ENCODE measurements around the gene HMGXB4.

HMGXB4 gene

GRCh38 chr22:35326854-35327562 lies 69.7 kb downstream of the HMGXB4 start:
- TF ChIP-seq CTCF (IDR thresholded peaks at IDR 0.05; ENCODE audit: low read depth, low read length, missing control alignments): no peak
- no peak overlapping the region for H3K4me3 ChIP-seq (ENCODE audit: low read depth, low read length)
- no peak for DNase-seq (ENCODE audit: low read depth)

GRCh38 chr22:35327690-35328471 lies 70.6 kb downstream of the HMGXB4 start:
- TF ChIP-seq CTCF (IDR thresholded peaks at IDR 0.05; ENCODE audit: low read depth, low read length, missing control alignments): no peak
- no peak for DNase-seq (ENCODE audit: low read depth)
- no peak overlapping the region for H3K4me3 ChIP-seq (ENCODE audit: low read depth, low read length)

GRCh38 chr22:35328472-35328885 lies 71.2 kb downstream of the HMGXB4 start:
- DNase-seq (ENCODE audit: low read depth): no peak
- no peak for TF ChIP-seq CTCF (IDR thresholded peaks at IDR 0.05; ENCODE audit: low read depth, low read length, missing control alignments)

GRCh38 chr22:35329114-35329847 lies 72.0 kb downstream of the HMGXB4 start:
- no peak overlapping the region for H3K4me3 ChIP-seq (ENCODE audit: low read depth, low read length)
- TF ChIP-seq CTCF (IDR thresholded peaks at IDR 0.05; ENCODE audit: low read depth, low read length, missing control alignments): no peak
- DNase-seq (ENCODE audit: low read depth): no peak

More at GRCh38 chr22:35328472-35328885, 71.2 kb downstream of the HMGXB4 start:
- H3K4me3 ChIP-seq (ENCODE audit: low read depth, low read length): no peak overlapping the region

GRCh38 chr22:35330258-35330861 lies 73.1 kb downstream of the HMGXB4 start:
- DNase-seq (ENCODE audit: low read depth): no peak
- no peak overlapping the region for H3K4me3 ChIP-seq (ENCODE audit: low read depth, low read length)
- no peak for TF ChIP-seq CTCF (IDR thresholded peaks at IDR 0.05; ENCODE audit: low read depth, low read length, missing control alignments)

GRCh38 chr22:35332278-35332677 lies 75.0 kb downstream of the HMGXB4 start:
- no peak for DNase-seq (ENCODE audit: low read depth)
- H3K4me3 ChIP-seq (ENCODE audit: low read depth, low read length): no peak overlapping the region
- no peak for TF ChIP-seq CTCF (IDR thresholded peaks at IDR 0.05; ENCODE audit: low read depth, low read length, missing control alignments)

Data from GM12864 (cell line).